GM21447 (cell line): Measurements from ENCODE around the gene FOXK2.
"Not testable (repeated sequence)": the region's sequence is repeated elsewhere in the genome, so short reads cannot be mapped to it uniquely, and the experiment has no call there.

ENCODE experiments used
- ATAC-seq: cut with Tn5 transposase; IDR thresholded peaks from one replicate; pipeline ENCODE4 v1.9.1; 2021; ENCODE audit not compliant: unreplicated experiment

The FOXK2 gene

DNA sequence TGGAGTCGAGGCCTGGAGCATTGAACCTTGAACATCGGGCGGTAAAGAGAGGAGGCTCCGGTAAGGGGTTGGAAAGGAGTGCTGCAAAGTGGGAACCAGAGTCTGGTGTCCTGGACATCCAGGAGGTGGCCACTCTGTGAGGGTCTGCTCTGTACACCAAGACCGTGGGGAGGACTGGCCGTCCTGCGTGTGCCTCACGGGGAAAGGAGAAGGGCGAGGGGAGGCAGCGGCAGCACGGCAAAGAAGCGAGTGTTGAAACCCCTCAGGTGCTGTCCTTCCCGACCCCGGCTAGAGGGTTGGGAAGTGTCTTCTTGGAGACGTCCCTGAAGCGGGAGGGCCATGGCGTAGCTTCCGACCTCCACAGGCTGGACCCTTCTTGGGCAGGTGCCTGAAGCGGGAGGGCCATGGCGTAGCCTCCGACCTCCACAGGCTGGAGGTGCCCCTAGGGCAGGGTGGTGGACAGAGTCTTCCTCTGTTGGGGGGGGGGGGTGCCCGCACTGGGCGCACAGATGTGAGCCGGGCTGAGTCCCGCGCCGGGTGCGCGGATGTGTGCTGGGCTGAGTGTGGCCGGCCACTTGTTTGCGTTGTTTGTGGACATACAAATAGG is 42.0 kb downstream of the FOXK2 start:
- ATAC-seq = no peak

DNA sequence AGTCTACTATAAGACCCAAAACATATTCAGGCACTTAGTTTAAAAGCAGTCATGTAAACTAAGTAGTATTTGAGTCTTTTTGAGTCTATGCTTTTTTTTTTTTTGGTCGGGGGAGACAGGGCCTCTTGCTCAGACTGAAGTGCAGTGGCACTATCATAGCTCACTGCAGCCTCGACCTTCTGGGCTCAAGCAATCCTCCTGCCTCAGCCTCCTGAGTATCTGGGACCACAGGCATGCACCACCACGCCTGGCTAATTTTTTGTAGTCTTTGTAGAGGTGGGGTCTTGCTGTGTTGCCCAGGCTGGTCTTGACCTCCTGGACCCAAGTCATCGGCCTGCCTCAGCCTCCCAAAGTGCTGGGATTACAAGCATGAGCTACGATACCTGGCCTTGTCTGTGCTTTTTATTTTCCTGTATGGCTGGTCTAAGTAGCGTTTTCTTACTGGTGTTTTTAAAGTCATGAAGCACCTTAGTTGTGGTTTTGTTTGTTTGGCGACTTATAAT is 43.2 kb downstream of the FOXK2 start:
- not testable (repeated sequence) for ATAC-seq

DNA sequence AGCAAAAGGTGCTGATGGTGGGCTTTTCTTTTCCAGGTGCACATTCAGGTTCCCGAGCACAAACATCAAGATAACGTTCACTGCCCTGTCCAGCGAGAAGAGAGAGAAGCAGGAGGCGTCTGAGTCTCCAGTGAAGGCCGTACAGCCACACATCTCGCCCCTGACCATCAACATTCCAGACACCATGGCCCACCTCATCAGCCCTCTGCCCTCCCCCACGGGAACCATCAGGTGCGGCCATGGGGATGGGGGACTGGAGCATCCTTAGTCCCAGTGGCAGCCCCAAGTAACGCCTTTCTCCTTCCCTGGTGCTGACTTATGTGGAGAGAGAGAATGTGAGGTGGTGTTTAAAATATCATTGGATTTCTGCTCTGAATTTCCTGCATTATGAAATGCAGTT is 43.8 kb downstream of the FOXK2 start:
- no peak for ATAC-seq

DNA sequence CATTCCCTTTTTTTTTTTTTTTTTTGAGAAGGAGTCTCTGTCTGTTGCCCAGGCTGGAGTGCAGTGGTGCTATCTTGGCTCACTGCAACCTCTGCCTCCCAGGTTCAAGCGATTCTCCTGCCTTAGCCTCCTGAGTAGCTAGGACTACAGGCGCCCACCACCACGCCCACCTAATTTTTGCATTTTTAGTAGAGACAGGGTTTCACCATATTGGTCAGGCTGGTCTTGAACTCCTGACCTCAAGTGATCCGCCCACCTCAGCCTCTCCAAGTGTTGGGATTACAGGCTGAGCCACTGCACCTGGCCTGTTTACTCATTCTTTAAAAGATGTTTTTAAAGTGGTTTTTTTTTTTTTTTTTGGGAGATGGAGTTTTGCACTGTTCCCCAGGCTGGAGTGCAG is 44.2 kb downstream of the FOXK2 start:
- not testable (repeated sequence) for ATAC-seq

DNA sequence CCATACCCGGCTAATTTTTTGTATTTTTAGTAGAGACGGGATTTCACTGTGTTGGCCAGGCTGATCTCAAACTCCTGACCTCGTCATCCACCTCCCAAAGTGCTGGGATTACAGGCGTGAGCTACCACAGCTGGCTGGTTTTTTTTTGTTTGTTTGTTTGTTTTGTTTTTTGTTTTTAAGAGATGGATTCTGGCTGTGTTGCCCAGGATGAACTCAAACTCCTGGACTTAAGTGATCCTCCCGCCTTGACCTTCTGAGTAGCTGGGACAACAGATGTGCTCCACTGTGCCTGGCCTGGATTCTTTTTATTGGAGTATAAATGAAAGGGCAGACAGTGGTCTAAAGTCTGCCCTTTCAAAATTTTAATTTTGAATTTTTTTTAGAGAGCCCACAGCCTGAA is 44.7 kb downstream of the FOXK2 start:
- ATAC-seq = no peak

DNA sequence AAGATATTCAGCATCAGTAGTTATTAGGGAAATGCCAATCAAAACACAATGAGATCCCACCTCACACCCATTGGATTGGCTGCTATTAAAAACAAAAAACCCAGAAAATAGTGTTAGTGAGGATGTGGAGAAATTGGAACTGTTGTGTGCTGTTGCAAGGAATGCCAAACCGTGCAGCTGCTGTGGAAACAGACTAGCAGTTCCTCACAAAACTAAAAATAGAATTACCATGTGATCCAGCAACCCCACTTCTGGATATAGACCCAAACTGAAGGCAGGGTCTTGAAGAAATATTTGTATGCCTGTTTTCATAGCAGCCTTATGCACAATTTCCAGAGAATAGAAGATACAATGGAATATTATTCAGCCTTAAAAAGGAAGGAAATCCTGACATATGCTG is 46.0 kb downstream of the FOXK2 start:
- ATAC-seq = no peak

DNA sequence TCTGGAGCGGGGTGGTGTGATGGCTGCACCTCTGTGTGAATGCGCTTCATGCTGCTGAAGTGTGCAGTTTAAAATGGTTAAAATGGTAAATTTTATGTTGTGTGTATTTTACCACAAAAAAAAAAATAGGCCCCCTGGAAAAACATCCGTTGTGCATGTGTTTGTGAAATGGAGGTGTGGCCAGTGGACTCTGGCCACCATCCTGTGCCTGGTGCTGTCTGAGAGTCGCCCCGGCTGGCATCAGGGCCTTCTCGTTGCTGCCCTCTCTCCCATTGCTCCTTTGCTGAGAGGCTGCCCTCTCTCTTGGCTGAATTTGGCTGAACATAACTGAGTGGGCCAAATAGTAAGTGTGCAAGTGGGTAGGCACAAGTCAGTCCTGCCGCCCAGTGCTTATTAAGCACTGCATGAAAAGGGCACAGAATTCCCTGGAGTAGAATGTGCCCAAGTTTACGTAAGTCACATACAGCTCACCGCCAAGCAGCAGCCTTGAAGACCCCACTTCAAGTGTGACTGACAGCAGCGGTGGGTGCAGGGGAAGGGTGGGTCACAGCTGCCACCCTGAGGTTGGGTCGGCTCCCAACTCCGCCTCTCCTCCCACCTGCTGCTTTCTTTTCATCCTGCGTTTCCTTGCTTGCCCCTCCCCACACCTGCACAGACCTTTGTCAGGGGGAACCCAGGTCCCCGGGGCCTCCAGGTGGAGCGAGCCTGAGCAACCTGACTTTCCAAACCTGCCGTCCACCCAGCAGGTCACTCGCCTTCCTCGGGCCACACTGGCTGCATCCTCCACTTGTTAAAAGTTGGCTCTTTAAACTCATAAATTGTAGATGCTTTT is 46.8 kb downstream of the FOXK2 start:
- ATAC-seq = no peak

DNA sequence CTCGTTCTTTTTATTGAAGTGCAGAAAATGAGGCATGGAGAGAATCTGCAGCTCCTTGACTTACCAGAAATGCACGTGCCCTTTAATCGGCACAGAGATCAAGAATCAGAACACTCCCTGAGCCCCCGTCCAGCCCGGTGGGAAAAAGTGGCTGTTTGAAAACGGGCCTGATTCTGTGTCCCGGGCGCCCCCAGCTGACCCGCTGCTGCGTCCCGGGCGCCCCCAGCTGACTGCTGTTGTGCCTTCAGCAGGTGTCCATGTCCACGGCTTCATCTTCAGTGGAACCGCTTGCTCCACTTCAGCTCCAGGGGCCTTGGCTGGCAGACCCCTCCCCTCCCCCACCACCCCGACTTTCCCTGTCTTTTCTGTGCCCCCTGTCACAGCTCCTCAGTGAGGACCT is 47.8 kb downstream of the FOXK2 start:
- ATAC-seq = no peak

DNA sequence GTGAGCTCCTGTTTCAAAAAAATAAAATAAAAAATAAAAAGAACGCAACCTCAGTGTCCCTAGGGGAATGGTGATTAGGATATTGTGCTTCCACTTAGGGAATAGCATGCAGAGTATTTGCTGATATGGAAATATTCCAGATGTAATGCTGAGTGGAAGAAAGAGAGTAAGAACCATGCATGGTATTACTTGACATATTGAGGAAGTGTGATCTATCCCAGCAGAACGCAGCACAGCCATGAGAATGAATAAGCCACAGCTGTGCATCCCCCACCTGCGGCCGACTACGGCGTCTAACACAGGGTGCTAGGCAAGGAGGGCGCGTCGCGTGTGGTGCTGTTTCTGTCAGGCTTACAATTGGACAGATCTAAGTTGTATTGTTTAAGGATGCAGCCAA is 49.5 kb downstream of the FOXK2 start:
- no peak for ATAC-seq

DNA sequence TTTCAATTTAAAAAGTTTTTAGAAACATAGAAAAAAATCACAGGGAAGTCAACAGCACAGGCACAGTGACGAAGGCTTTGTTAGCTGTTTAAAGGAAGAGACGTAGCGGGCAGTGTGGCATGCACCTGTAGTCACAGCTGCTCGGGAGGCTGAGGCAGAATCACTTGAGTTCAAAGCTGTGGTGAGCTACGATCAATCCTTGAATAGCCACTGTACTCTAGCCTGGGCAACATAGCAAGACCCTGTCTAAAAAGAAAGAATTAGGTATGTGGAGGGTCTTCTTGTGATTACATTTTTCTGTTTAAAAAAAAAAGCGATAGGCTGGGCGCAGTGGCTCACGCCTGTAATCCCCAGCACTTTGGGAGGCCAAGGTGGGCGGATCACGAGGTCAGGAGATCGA is 50.1 kb downstream of the FOXK2 start:
- no peak for ATAC-seq

DNA sequence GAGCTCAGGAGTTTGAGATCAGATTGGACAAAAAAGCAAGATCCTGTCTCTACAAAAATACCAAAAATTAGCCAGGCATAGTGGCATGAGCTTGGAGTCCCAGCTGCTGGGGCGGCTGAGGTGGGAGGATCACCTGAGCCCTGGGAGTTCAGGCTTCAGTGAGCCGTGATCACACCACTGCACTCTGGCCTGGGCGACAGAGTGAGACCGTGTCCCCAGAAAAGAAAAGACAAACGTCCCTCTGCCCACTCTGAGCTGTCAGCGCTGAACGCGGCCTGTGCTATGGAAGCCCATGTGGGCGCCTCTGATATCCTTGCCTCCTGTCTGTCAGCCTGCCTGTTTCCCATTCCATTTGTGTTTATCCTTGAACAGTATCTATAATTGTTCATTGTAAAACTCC is 50.7 kb downstream of the FOXK2 start:
- no peak for ATAC-seq

DNA sequence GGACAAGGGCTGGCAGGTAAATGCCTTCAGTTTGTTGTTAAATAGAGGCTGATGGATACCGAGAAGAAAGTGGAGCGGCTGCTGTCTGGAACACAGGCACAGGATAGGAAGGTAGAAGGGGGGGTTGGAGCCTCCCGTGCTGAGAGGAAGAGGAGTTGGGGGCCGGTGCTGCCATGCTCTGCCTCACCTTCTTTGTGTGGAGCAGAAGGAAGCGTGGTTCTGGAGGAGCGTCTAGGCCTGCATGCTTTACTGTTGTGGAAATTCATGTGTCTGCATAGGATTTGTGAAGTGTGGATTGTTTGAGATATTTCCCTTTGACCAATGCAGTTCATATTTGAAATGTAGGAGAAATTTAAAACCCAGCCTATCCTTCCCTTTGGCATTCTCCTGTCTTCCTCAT is 52.3 kb downstream of the FOXK2 start:
- ATAC-seq = no peak

DNA sequence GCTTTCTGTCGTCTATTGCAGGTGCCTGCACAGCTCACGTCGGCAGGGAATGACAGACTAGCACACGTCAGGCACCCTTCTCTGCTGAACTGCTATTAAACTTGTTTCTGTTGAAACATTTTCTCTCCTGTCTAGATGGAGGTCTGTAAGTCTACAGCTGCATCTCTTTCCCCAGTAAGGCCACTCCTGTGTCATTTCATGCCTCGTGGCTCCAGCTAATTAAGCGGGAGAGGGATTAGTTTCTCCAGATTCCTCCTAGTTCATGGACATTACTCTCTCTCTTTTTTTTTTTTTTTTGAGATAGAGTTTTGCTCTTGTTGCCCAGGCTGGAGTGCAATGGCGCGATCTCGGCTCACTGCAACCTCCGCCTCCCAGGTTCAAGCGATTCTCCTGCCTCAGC is 54.5 kb downstream of the FOXK2 start:
- ATAC-seq = no peak

DNA sequence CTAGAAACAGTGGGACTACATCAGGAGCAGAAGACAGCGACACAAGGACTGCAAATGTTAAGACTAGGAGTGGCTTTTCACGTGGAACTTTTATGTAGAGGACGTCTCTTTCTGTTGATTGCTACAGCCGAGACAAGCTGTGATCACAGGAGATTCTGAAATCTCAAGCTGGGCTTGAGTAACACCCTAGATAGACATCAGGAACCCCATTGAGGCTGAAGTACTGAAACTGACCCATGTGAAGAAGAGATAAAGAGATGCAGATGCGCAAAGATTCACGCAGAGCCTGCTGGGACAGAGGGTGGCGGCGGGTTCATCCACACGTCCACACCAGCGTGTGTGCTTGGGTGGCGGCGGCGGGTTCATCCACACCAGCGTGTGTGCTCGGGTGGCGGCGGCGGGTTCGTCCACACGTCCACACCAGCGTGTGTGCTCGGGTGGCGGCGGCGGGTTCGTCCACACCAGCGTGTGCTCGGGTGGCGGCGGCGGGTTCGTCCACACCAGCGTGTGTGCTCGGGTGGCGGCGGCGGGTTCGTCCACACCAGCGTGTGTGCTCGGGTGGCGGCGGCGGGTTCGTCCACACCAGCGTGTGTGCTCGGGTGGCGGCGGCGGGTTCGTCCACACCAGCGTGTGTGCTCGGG is 56.2 kb downstream of the FOXK2 start:
- ATAC-seq = not testable (repeated sequence)

DNA sequence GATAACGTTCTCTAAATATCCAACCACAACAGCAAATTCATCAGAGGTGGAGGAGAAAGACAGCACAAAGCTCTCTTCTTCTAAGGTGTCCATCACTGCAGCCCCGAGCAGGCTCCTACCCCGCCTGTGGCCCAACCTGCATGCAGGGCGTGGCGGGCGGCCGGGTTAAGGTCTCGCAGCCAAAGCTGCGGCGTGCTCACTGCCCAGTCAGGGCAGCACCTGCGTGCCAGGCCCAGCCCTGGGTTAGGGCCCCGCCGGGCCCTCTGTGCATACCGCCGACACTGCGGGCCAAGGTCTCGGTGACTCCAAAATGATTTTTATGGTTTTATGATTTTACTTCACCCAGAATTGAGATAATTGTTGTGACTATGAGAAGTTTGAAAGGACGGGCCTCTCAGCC is 57.8 kb downstream of the FOXK2 start:
- ATAC-seq = no peak

DNA sequence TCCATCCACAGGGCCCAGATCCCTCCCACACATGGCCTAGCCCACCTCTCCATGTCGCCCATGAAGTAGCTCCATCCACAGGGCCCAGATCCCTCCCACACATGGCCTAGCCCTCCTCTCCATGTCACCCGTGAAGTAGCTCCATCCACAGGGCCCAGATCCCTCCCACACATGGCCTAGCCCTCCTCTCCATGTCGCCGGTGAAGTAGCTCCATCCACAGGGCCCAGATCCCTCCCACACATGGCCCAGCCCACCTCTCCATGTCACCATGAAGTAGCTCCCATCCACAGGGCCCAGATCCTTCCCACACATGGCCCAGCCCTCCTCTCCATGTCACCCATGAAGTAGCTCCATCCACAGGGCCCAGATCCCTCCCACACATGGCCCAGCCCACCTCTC is 60.4 kb downstream of the FOXK2 start:
- ATAC-seq = not testable (repeated sequence)

DNA sequence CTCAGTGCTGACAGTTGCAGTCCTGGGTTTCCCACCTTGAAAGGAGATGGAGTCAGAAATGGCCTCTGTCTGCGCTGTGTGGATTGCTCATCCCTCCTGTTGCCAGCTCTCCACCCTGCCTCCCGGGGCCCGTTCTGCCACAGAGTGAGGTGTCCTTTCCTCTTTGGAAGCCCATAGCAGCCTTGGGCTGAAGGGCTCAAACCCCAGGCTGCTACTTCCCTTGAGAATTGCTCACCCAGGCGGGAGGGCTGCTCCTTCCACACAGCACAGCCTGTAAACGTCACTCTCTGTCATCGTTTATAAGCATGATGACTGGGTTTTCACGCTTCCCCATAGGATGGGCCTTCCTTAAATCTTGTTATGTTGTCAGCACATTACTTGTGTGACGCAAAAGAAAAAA is 62.7 kb downstream of the FOXK2 start:
- no peak for ATAC-seq

DNA sequence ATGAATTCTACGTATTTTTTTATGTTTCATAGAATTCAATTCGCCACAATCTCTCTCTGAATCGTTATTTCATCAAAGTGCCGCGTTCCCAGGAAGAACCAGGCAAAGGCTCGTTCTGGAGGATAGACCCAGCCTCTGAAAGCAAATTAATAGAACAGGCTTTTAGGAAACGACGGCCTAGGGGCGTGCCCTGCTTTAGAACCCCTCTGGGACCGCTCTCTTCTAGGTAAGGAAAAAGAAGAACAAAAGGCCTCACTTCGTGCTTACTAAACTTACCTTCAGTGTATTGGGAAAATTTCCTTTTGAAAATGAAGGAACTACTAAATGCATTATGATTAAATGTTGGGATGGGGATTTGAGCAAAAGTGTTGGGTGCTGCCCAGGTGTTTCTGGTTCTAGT is 63.2 kb downstream of the FOXK2 start:
- no peak for ATAC-seq

DNA sequence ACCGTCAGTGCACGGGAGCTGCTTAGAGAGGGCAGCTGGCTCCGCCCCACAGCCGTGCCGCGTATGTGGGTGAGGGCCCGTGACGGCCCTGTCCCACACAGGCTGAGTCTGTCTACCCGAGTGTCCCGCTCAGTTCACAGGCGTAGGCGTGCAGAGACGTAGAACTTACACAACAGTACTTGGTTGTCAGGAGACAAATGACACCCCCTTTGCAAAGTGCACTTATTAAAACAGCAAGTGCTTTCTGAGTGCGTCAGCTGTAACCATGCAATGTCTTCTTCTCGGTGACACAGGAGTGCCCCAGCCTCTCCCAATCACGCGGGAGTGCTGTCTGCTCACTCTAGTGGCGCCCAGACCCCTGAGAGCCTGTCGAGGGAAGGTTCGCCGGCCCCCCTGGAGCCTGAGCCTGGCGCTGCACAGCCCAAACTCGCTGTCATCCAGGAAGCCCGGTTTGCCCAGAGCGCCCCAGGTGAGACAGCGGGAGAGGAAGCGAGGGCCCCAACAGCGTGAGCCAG is 64.2 kb downstream of the FOXK2 start:
- no peak for ATAC-seq

DNA sequence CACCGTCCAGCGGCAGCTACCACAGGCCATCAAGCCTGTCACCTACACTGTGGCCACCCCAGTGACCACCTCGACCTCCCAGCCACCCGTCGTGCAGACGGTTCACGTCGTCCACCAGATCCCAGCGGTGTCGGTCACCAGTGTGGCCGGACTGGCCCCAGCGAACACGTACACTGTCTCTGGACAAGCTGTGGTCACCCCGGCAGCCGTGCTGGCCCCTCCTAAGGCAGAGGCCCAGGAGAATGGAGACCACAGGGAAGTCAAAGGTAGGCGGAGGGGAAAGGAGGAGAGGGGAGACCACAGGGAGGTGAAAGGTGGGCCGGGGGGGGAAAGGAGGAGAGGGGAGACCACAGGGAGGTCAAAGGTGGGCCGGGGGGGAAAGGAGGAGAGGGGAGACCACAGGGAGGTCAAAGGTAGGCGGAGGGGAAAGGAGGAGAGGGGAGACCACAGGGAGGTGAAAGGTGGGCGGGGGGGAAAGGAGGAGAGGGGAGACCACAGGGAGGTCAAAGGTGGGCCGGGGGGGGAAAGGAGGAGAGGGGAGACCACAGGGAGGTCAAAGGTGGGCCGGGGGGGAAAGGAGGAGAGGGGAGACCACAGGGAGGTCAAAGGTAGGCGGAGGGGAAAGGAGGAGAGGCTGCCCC is 66.5 kb downstream of the FOXK2 start:
- not testable (repeated sequence) for ATAC-seq

DNA sequence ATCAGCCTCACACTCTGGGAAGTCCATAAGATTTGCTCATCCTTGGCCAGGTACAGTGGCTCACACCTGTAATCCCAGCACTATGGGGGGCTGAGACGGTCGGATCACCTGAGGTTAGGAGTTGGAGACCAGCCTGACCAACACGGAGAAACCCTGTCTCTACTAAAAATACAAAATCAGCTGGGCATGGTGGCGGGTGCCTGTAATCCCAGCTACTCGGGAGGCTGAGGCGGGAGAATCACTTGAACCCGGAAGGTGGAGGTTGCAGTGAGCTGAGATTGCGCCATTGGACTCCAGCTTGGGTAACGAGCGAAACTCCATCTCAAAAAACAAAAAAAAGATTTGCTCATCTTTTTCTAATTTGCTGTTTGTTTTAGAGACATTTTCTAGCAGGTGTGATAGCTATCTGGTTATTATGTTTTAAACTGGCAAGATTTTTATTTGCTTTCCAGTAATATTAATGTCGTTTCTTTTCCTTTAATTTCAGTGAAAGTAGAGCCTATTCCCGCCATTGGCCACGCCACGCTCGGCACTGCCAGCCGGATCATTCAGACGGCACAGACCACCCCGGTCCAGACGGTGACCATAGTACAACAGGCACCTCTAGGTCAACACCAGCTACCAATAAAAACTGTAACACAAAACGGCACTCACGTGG is 67.2 kb downstream of the FOXK2 start:
- ATAC-seq = no peak
